Kidney epithelial cell (primary cell): Measurements from ENCODE around the gene AFF1. TPM values are rescaled to one million over a fixed set of nuclear protein-coding genes. Genes with fewer than 3 reads are reported as not detected.
A peak's percentile ranks its signal among the peaks of the same experiment; 100 is the strongest.

Source experiments
- DNase-seq: peaks from one replicate; pipeline ENCODE4 v3.0.0-alpha.2; 2010; ENCODE audit warnings: low read depth
- H3K27me3 ChIP-seq: 2 replicates; pipeline ENCODE4 v1.6.0; 2011; ENCODE audit warnings: low read length; ENCODE audit not compliant: control insufficient read depth, insufficient read depth
- H3K36me3 ChIP-seq: 2 replicates; pipeline ENCODE4 v1.5.1; 2011; ENCODE audit warnings: low read length; ENCODE audit not compliant: control insufficient read depth, insufficient read depth
- H3K4me3 ChIP-seq: 2 replicates; pipeline ENCODE4 v1.5.1; 2011; ENCODE audit warnings: low read depth, mild to moderate bottlenecking, control low read depth, low read length
- CTCF ChIP-seq: IDR thresholded peaks from 2 replicates; pipeline ENCODE4 v1.5.1; 2011; ENCODE audit warnings: mild to moderate bottlenecking, moderate library complexity, low read length, control low read depth, inconsistent platforms; ENCODE audit not compliant: insufficient read depth, poor library complexity, severe bottlenecking
- total RNA-seq: library from RNA; depleted of rRNA; stranded (reverse); fragments of >200 nt; gene quantifications from 2 replicates; pipeline ENCODE4 v1.2.3, GENCODE V29; 2015

The AFF1 gene
- total RNA-seq, 1 donor from 2014 or later, result 16.9 TPM

DNA sequence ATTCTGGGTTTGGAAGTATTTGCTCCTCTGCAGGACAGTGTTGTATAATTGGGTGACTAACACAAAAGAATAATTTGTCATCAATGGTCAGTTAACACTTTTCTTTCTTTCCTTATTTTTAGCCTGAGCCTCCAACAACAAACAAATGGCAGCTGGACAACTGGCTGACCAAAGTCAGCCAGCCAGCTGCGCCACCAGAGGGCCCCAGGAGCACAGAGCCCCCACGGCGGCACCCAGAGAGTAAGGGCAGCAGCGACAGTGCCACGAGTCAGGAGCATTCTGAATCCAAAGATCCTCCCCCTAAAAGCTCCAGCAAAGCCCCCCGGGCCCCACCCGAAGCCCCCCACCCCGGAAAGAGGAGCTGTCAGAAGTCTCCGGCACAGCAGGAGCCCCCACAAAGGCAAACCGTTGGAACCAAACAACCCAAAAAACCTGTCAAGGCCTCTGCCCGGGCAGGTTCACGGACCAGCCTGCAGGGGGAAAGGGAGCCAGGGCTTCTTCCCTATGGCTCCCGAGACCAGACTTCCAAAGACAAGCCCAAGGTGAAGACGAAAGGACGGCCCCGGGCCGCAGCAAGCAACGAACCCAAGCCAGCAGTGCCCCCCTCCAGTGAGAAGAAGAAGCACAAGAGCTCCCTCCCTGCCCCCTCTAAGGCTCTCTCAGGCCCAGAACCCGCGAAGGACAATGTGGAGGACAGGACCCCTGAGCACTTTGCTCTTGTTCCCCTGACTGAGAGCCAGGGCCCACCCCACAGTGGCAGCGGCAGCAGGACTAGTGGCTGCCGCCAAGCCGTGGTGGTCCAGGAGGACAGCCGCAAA is 179.6 kb downstream of the AFF1 start:
- no peak overlapping the region for H3K4me3 ChIP-seq
- peaks cover 6% of the 10 kb centered on the region for H3K36me3 ChIP-seq
- TF ChIP-seq CTCF, result peak; percentile 12
- H3K27me3 ChIP-seq, result no peaks in the 10 kb centered on the region
- DNase-seq, result no peak

GRCh38 chr4:87116231-87116630 is 181.4 kb downstream of the AFF1 start:
- H3K36me3 ChIP-seq, result peaks cover 6% of the 10 kb centered on the region
- TF ChIP-seq CTCF, result no peak
- no peak overlapping the region for H3K4me3 ChIP-seq
- no peaks in the 10 kb centered on the region for H3K27me3 ChIP-seq
- DNase-seq, result no peak

DNA sequence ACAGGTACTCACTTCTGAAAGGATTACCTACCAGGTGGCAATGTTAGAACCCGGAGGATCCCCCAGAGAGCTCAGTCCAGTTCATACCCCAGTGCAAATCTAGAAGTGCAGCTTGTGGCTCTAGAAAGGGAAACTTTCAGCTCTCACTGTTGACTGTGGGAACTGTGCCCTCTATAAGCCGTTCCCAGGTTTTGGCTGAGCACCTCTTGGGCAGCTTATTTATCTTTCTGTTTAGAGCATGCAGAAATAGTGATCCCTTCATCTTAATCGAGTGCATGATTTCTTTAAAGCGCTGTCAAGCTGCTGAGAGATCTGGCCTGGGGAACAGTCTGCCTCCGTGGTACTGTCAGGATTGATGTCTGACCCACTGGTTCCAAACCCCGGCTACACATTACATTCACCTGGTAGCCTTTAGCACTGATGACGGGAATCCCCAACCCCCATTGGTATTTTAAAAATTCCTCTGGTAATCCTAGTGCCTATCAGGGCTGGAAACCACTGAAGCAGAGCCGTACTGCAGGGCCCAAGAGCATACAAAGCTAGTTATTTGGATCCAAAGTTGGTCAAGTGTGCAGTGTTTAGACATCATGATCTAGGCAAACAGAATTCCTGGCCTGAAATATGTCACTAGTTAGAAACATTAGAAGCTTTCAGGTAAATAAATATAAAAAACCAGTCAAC is 182.4 kb downstream of the AFF1 start:
- Histone ChIP-seq H3K4me3 (no peak overlapping the region), H3K36me3 (peaks cover 4% of the 10 kb centered on the region), H3K27me3 (no peaks in the 10 kb centered on the region)
- peak; percentile 90 for DNase-seq
- no peak for TF ChIP-seq CTCF

- Histone ChIP-seq H3K36me3 (peaks cover 4% of the 10 kb centered on the region), H3K27me3 (no peaks in the 10 kb centered on the region), H3K4me3 (no peak overlapping the region)
- DNase-seq, result no peak
- TF ChIP-seq CTCF, result no peak
Measured at GRCh38 chr4:87117732-87118075, 182.9 kb downstream of the AFF1 start.

DNA sequence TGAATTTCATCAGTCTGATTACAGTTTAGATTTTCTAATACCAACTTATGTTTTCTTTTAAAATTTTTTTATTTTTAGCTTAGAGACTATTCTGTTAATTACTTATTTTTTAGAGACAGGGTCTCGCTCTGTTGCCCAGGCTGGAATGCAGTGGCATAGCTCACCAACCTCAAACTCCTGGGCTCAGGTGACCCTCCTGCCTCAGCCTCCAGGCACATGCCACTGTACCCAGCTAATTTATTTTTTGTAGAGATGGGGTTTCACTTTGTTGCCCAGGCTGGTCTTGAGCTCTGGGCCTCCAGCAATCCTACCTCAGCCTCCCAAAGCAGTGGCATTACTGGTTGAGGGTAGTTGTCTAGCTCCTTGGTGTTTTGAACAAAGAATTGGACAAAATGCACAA is 183.6 kb downstream of the AFF1 start:
- Histone ChIP-seq H3K27me3 (no peaks in the 10 kb centered on the region), H3K4me3 (no peak overlapping the region), H3K36me3 (peaks cover 4% of the 10 kb centered on the region)
- DNase-seq, result no peak
- TF ChIP-seq CTCF, result no peak
